Fibroblast of pulmonary artery (primary cell): ENCODE measurements around the gene BLVRA.

Source experiments
- DNase-seq: peaks from one replicate; pipeline ENCODE4 v3.0.0-alpha.2; 2010; ENCODE audit warnings: low read depth
- H3K4me3 ChIP-seq: replicated peaks from 2 replicates; pipeline ENCODE4 v1.5.1; 2011; ENCODE audit warnings: low read depth, mild to moderate bottlenecking, control low read depth, low read length, moderate library complexity
- TF ChIP-seq, protein P1 (sequence below): IDR thresholded peaks from 2 replicates; pipeline ENCODE4 v1.5.1; 2011; ENCODE audit warnings: mild to moderate bottlenecking, control low read depth, low read length, inconsistent platforms; ENCODE audit errors: missing control alignments

BLVRA gene

DNA sequence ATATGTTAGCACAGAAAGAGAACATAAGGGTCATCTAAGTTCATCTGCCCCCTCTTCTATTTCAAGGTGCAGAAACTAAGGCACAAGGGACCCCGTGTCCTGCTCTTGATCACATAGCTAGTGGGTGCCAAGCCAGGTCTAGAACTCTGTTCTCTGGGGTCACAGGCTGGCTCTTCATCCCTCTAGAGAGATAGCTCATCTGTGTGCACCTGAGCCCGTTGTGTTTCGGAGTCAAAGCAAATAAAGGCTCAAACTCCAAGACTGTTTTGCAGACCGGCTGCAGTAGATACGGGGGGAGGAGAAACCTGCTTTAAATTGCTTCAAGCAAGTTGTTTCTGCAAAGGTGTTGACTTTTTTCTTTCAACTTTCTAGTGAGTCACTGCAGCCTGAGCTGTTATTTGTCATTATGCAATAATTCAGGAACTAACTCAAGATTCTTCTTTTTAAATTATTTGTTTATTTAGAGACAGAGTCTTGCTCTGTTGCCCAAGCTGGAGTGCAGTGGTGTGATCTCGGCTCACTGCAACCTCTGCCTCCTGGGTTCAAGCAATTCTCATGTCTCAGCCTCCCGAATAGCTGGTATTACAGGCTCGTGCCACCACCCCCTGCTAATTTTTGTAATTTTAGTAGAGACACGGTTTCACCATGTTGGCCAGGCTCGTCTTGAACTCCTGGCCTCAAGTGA lies 6.5 kb downstream of the BLVRA start:
- peak; percentile 44 for DNase-seq
- H3K4me3 ChIP-seq, result no peak overlapping the region
- TF ChIP-seq, protein P1, sequence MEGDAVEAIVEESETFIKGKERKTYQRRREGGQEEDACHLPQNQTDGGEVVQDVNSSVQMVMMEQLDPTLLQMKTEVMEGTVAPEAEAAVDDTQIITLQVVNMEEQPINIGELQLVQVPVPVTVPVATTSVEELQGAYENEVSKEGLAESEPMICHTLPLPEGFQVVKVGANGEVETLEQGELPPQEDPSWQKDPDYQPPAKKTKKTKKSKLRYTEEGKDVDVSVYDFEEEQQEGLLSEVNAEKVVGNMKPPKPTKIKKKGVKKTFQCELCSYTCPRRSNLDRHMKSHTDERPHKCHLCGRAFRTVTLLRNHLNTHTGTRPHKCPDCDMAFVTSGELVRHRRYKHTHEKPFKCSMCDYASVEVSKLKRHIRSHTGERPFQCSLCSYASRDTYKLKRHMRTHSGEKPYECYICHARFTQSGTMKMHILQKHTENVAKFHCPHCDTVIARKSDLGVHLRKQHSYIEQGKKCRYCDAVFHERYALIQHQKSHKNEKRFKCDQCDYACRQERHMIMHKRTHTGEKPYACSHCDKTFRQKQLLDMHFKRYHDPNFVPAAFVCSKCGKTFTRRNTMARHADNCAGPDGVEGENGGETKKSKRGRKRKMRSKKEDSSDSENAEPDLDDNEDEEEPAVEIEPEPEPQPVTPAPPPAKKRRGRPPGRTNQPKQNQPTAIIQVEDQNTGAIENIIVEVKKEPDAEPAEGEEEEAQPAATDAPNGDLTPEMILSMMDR, result no peak

DNA sequence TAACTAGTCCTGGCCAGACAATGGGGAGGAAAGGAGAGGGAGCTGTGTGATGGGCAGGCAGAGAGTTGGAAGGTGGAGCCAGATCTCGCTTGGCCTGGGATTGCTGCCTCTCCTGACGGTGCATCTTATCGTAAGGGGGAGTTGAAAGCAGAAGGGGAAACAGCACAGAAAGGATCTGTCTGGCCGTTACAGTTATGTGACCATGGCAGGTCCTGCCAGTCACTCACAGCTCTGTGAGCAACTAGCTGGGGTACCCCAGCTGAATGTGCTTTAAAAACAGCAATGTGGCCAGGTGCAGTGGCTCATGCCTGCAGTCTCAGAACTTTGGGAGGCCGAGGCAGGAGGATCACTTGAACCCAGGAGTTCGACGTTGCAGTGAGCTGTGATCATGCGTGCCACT lies 8.1 kb downstream of the BLVRA start:
- TF ChIP-seq, protein P1, result no peak
- no peak overlapping the region for H3K4me3 ChIP-seq
- no peak for DNase-seq

DNA sequence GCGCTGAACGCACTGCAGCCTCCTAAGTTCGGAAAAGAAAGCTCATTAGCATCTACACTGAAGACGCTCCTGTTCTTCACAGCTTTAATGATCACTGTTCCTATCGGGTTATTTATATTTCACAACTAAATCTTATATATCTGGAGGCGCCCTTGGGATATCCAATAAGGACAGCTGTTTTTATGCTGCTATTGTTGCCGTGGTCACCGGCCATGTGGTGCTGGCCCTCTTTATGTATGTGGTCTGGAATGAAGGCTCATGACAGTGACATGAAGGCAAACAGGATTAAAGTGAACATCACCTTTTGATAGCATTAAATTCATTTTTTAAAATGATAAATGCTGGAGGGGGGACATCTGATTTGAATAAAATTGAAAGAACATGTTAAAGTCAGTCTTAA lies 8.8 kb downstream of the BLVRA start:
- DNase-seq, result no peak
- H3K4me3 ChIP-seq, result no peak overlapping the region
- TF ChIP-seq, protein P1, result no peak

DNA sequence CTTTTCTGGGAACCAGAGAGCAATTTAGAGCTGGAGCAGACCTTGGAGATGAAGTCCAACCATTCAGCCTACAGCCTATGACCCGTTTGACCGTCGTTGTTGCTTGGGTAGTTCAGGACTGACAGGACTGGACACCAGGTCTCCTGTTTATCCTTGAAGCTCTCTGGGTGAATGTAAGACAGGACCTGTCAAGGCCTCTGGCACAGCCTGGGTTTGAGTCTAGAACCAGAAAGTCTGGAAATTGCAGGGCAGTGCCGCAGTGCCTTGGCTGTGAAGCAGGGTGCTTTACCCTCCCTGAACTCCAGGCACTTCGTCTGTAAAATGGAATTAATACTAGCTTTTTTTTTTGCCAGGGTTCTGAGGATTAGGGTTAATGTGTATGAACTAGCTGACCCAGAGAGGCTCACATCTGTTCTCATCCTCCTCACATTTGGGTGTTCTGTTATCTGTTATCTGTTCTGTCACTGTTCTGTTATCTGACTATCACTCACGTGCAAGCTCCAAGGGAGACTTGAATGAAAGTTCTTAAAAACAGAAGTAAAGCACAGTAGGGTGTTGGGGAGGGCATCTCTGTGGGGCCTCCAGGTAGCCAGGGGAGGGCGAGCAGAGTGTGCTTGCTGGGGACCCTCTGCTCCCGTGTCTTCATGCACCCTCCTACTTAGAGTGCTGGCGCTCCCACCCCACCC lies 9.9 kb downstream of the BLVRA start:
- no peak overlapping the region for H3K4me3 ChIP-seq
- TF ChIP-seq, protein P1, result no peak
- DNase-seq, result no peak

DNA sequence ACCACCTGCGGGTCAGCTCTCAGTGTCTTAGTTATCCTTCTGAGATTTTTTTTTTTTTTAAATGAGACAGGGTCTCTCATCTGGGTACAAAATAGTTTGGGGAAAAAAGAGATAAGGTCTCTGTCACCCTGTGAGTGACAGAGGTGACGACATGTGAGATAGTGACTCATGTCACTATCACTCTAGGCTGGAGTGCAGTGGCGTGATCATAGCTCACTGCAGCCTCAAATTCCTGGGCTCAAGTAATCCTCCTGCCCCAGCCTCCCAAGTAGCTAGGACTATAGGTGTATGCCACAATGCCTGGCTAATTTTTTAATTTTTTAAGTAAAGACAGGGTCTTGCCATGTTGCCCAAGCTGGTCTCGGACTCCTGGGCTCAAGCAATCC lies 10.4 kb downstream of the BLVRA start:
- DNase-seq, result no peak
- TF ChIP-seq, protein P1, result no peak
- H3K4me3 ChIP-seq, result no peak overlapping the region

DNA sequence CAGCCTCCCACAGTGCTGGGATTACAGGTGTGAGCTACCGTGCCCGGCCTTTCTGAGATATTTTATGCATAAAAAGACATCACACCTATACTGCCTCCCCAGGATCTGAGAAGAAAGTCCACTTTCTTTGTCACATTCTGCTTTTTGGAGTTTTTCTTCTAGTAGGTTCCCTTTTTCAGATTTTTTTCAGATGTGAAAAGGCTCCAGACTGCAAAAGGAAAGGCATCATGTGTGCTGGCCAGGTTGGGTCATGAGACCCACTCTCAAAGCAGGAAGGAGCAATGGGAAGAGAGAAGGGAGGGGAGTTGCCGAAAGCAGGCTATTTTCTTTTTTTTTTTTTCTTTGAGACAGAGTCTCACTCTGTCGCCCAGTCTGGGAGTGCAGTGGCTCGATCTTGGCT lies 10.8 kb downstream of the BLVRA start:
- TF ChIP-seq, protein P1, result no peak
- DNase-seq, result no peak

DNA sequence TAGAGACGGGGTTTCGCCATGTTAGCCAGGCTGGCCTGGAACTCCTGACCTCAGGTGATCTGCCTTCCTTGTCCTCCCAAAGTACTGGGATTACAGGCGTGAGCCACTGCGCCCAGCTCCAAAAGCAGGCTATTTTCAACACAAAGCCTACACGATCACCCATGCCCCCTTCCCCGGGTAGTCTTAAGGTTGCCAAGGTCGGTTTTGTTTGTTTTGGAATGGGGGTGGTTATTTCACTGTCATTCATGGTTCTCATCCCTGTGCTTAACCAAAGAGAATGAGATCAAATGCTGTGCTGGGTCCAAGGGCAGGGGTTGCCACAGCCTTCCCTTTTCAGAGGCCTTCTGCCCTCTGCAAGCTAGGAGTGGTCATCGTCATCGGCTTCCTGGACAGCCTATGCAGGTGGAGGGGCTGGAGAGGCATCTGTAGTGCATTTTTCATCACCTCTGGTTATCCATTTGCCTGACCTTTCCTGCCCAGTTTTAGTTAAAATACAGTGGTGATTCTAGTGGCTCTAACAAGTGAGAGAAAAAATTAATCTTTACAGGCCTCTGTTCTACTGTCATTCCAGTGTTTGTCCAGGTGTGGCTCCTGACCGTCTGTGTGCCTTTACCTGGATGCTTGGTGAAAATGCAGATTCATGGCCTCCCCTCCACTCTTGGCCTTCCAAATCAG lies 11.4 kb downstream of the BLVRA start:
- H3K4me3 ChIP-seq, result no peak overlapping the region
- TF ChIP-seq, protein P1, result no peak
- DNase-seq, result no peak

More for the DNA sequence above, 10.8 kb downstream of the BLVRA start:
- no peak overlapping the region for H3K4me3 ChIP-seq
